Stimulated activated CD4-positive, alpha-beta T cell treated with anti-CD3 and anti-CD28 coated beads, Interleukin-2, amount 100 ng/mL, for 48 hours (primary cell): ENCODE measurements around the gene SELL.
"Not testable (repeated sequence)": the region's sequence is repeated elsewhere in the genome, so short reads cannot be mapped to it uniquely, and the experiment has no call there.

Experiments
- DNase-seq, 2 donors: peaks; one replicate each; pipeline ENCODE4 v3.0.0-alpha.2; 2020

Gene SELL

GRCh38 chr1:169701261-169702005 lies 10.0 kb downstream of the SELL start:
- DNase-seq: no peak

GRCh38 chr1:169699707-169700106 lies 11.7 kb downstream of the SELL start:
- no peak for DNase-seq

DNA sequence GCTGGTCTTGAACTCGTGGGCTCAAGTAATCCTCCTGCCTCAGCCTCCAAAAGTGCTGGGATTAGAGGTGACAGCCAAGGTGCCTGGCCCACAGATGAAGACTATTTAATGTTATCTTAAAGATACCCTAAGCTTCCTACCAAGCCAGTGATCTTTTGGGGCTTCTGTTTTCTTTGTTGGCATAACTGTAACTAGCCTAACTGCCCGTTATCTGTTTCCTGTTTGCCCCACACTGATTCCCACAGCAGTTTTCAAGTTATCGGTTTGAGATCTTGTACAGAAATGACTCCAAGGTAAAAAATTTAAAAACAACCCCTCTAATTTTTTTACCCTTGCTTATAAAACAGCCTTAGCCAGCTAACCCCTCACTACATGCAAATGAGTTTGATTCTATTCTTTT lies 12.4 kb downstream of the SELL start:
- DNase-seq: no peak

DNA sequence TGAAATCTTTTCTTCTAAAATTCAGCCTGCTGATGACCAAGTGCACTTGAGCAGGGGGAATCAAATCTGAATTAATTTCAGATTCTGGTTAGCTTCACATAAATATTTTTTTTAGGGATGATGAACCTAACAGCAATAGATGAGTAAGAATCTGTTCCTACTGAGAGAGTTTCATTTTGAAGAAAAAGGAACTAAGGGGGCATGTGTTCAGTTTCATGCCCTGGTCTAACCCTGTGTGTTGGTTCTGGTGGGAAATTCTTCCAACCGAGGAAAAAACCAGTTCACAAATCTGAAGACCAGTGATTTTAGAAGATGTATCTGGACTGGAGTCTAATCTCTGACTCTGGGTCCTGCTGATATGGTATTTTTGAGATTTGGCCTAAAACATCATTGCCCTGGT lies 13.7 kb downstream of the SELL start:
- no peak for DNase-seq

GRCh38 chr1:169696273-169697100 lies 14.9 kb downstream of the SELL start:
- no peak for DNase-seq

GRCh38 chr1:169694304-169695075 lies 16.9 kb downstream of the SELL start:
- no peak for DNase-seq

GRCh38 chr1:169692756-169693460 lies 18.5 kb downstream of the SELL start:
- no peak for DNase-seq

GRCh38 chr1:169690489-169690888 lies 20.9 kb downstream of the SELL start:
- DNase-seq: no peak

DNA sequence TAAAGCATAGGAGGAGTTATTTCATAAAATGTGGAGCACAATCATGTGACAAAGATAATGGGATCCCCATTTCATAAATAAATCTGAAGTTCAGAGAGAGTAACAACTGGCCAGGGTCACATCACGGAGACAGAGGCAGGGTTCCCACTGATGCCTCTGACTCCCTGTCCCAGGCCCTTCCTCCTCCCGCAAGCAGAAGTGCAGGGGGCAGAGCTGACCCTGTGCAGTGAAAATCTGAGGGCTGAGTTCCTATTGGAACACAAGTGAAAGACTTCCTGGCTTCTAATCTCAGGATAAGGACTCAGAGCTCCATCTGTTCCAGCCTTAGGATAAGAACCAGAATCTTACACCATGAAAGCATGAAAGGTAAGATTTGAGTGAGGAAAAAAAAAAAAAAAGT lies 22.0 kb downstream of the SELL start:
- no peak for DNase-seq

DNA sequence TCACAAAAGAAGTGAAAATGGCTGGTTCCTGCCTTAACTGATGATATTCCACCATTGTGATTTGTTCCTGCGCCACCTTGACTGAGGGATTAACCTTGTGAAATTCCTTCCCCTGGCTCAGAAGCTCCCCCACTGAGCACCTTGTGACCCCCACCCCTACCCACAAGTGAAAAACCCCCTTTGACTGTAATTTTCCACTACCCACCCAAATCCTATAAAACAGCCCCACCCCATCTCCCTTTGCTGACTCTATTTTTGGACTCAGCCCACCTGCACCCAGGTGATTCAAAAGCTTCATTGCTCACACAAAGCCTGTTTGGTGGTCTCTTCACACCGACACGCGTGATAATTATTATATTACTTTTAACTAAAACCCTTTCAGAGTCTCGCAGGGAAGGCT lies 23.0 kb downstream of the SELL start:
- not testable (repeated sequence) for DNase-seq

DNA sequence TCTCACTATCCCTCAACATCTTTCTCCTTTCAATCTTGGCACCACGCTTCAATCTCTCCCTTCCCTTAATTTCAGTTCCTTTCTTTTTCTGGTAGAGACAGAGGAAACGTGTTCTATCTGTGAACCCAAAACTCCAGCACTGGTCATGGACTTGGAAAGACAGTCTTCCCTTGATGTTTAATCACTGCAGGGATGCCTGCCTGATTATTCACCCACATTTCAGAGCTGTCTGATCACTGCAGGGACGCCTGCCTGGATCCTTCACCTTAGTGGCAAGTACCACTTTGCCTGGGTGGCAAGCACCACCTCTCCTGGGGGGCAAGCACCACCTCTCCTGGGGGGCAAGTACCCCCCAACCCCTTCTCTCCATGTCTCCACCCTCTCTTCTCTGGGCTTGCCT lies 27.8 kb downstream of the SELL start:
- no peak for DNase-seq

- DNase-seq: not testable (repeated sequence)
These were observed 28.3 kb downstream of the SELL start for GRCh38 chr1:169683168-169683567.

GRCh38 chr1:169682071-169682470 lies 29.3 kb downstream of the SELL start:
- no peak for DNase-seq

- DNase-seq: no peak
These were observed 30.3 kb downstream of the SELL start for GRCh38 chr1:169681140-169681539.

GRCh38 chr1:169680377-169681019 lies 30.9 kb downstream of the SELL start:
- no peak for DNase-seq

DNA sequence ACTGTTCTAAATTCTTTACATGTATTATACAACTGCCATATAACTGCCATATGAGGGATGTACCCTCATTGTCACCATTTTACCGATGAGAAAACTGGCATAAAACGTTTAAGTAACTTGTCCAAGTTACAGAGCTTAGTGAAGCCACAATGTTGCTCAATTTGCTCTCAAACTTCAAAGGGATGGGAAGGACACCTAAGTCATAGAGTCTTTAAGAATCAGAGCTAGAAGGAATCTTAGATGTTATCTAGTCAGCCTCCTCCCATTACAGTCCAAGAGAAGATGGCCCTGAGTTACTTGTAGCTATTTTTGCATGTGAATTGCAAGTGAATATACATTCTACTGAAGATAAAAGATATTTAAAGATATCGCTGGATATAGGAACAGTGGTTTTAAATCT lies 31.7 kb downstream of the SELL start:
- DNase-seq: no peak

- DNase-seq: no peak
These were observed 35.4 kb downstream of the SELL start for GRCh38 chr1:169676001-169676400.

GRCh38 chr1:169670836-169671235 lies 40.6 kb downstream of the SELL start:
- DNase-seq: no peak

GRCh38 chr1:169670244-169670643 lies 41.2 kb downstream of the SELL start:
- not testable (repeated sequence) for DNase-seq

DNA sequence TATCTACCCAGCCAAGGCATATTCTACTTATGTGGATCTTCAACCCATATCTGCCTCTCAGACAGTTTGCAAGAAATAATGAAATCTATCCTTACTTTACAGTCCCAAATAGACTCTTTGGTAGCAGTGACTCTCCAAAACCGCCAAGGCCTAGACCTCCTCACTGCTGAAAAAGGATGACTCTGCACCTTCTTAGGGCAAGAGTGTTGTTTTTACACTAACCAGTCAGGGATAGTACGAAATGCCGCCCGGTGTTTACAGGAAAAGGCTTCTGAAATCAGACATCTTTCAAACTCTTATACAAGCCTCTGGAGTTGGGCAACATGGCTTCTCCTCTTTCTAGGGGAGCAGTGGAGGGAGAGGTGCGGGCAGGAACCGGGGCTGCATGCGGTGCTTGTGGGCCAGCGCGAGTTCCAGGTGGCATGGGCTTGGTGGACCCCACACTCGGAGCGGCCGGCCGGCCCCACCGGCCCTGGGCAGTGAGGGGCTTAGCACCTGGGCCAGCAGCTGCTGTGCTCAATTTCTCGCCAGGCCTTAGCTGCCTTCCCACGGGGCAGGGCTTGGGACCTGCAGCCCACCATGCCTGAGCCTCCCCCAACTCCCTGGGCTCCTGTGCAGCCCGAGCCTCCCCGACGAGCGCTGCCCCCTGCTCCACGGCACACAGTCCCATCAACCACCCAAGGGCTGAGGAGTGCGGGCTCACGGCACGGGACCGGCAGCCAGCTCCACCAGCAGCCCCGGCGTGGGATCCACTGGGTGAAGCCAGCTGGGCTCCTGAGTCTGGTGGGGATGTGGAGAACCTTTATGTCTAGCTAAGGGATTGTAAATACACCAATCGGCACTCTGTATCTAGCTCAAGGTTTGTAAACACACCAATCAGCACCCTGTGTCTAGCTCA lies 43.5 kb downstream of the SELL start:
- DNase-seq: not testable (repeated sequence)

DNA sequence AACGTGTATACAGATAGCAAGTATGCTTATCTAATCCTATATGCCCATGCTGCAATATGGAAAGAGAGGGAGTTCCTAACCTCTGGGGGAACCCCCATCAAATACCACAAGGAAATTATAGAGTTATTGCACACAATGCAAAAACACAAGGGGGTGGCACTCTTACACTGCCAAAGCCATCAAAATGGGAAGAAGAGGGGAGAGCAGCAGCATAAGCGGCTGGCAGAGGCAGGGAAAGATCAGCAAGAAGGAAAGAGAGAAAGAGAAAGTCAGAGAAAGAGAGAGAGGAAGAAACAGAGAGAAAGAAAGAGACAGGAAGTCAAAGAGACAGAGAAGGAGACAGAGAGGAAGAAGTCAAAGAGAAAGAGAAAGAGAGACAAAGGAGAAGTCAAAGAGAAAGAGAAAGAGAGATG lies 44.2 kb downstream of the SELL start:
- not testable (repeated sequence) for DNase-seq
